GM06990 (cell line): ENCODE data around the gene GNAI3.

Experiments
- DNase-seq: peaks from one replicate; pipeline ENCODE4 v3.0.0-alpha.2; 2011; ENCODE audit not compliant: insufficient read length; ENCODE audit errors: extremely low read depth
- H3K27me3 ChIP-seq: replicated peaks from 2 replicates; pipeline ENCODE4 v1.6.0; 2011; ENCODE audit warnings: low read length; ENCODE audit not compliant: control insufficient read depth, insufficient read depth
- H3K36me3 ChIP-seq: 2 replicates; pipeline ENCODE4 v1.5.1; 2011; ENCODE audit warnings: low read length; ENCODE audit not compliant: control insufficient read depth, insufficient read depth
- H3K4me3 ChIP-seq: replicated peaks from 2 replicates; pipeline ENCODE4 v1.5.1; 2011; ENCODE audit warnings: low read depth, mild to moderate bottlenecking, control low read depth, low read length
- TF ChIP-seq, protein P1 (sequence below): IDR thresholded peaks from 2 replicates; pipeline ENCODE4 v1.5.1; 2011; ENCODE audit warnings: low read length, control low read depth, mild to moderate bottlenecking, inconsistent platforms; ENCODE audit not compliant: insufficient read depth, poor library complexity, severe bottlenecking

Gene GNAI3

DNA sequence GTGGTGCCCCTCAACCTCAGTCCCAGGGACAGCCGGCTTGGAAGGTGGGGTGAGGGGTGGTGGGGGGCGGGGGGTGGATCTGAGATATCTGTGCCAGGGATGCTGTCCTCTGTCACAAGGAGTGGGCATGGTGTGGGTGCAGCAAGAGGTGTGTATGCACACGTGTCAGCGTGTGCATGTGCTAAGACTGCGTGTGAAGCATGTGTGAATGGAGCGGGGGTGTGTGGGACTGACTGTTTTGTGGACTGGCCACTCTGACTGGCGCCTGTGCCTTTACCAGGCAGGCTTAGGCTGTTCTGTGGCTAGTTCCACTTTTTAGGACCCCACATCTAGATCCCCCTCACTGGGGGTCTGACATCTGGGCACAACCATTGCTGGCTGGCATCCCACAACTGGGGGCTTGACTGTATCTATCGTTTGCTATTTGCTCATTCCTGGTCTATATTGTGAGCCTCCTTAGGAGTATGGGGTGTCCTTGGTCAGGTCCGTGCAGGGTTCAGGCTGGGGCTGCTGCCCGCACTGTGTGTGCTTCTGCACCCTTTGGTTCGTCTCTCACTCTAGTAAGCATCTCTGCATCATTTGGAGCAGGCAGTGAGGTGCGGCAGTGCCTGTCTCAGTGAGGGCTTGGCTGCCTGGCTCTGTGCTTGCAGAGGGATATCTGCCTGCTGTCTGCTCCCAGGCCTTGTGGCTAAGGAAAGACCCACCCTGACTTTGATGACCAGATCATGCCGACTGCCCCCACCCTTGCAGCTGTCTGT, 73.1 kb downstream of the GNAI3 start:
- no peak for DNase-seq
- H3K36me3 ChIP-seq: peaks cover under 1% of the 10 kb centered on the region; the same call in 1 of the 2 replicates
- TF ChIP-seq, protein P1, sequence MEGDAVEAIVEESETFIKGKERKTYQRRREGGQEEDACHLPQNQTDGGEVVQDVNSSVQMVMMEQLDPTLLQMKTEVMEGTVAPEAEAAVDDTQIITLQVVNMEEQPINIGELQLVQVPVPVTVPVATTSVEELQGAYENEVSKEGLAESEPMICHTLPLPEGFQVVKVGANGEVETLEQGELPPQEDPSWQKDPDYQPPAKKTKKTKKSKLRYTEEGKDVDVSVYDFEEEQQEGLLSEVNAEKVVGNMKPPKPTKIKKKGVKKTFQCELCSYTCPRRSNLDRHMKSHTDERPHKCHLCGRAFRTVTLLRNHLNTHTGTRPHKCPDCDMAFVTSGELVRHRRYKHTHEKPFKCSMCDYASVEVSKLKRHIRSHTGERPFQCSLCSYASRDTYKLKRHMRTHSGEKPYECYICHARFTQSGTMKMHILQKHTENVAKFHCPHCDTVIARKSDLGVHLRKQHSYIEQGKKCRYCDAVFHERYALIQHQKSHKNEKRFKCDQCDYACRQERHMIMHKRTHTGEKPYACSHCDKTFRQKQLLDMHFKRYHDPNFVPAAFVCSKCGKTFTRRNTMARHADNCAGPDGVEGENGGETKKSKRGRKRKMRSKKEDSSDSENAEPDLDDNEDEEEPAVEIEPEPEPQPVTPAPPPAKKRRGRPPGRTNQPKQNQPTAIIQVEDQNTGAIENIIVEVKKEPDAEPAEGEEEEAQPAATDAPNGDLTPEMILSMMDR: no peak
- peak overlapping the region; percentile 73 for H3K4me3 ChIP-seq
- H3K27me3 ChIP-seq: no peaks in the 10 kb centered on the region

DNA sequence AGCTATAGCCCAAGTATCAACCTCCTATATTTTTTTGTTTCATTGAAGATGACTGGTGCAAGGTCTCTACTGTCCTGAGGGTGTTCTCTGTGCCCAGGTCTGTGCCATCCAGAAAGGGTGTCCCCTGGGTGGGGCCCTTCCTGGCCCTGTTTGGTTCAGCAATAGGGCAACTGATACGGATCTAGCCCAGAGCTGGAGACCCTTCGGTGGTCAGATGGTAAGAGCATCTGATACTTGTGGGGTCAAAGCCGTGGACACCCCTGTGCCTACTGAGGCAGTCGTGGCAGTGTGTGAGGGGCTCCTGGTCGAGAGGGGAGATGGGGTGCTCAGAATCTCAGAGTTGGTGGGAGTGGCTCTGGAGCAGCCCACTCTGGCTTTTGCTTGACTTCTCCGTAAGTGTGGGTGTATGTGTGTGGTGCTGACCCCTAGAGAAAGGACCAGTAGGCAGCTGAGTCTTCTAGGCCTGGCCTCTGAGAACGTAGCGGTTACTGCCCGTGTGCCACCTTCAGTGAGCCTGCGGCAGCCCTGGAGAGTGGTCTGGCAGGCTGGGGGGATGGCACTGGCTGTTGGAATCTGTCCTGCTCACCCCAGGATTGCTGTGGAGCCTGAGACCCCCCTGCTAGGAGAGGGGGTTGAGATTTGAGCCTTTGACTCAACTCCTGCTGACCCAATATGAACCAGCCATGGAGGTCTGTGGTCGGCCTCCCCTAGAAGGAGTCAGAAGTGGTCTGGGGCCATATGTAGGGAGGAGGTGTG, 73.9 kb downstream of the GNAI3 start:
- TF ChIP-seq, protein P1: no peak
- DNase-seq: no peak
- Histone ChIP-seq H3K27me3 (no peaks in the 10 kb centered on the region), H3K4me3 (no peak overlapping the region), H3K36me3 (peaks cover 6% of the 10 kb centered on the region; the same call in 1 of the 2 replicates)

DNA sequence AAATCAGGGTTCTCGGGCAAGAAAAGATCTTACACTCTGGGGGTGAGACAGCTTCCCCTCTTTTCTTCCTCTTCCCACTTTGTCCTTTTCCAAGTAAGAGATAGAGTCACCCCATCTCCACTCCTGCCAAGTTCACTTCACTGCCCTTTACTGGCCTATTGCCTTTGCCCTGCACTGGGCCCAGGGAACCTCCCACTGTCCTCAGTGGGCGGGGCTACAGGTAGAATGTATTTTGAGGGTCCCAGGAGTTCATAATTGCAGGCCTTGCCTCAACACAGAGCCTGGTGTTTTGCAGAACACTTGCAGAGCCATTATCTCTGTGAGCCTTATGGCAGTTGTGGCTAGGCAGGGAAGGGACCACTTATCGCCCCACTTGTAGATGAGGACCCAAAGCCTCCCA, 74.5 kb downstream of the GNAI3 start:
- no peak overlapping the region for H3K4me3 ChIP-seq
- no peaks in the 10 kb centered on the region for H3K27me3 ChIP-seq
- DNase-seq: no peak
- peaks cover 11% of the 10 kb centered on the region for H3K36me3 ChIP-seq
- TF ChIP-seq, protein P1: no peak

DNA sequence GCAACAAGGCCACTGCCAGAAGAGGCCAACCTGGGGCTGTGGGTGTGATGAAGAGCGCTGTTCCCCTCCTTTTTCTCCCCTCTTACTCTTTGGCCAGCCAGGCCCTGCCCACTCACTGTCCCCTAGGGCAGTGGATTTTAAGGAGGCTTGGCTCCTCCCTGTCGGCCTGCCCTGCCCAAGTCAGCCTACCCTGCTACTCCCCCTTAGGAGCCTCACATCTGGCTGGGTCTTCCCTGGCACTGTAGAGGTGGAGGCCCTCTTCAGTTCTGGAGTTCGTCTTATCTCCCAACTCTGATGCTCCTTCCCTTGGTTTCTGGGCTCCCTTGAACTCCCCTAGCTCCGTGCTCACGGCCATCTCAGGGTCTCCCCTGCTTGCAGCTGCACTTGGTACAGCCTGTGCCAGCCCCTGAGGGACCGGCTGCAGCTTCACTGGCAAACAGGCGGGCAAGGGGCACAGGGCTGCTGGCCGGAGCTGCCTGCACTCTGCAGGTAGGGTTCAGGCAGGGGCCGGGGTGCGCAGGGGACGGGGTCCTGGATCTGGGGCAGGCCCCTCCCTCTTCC, 75.3 kb downstream of the GNAI3 start:
- H3K36me3 ChIP-seq: peaks cover 15% of the 10 kb centered on the region

DNA sequence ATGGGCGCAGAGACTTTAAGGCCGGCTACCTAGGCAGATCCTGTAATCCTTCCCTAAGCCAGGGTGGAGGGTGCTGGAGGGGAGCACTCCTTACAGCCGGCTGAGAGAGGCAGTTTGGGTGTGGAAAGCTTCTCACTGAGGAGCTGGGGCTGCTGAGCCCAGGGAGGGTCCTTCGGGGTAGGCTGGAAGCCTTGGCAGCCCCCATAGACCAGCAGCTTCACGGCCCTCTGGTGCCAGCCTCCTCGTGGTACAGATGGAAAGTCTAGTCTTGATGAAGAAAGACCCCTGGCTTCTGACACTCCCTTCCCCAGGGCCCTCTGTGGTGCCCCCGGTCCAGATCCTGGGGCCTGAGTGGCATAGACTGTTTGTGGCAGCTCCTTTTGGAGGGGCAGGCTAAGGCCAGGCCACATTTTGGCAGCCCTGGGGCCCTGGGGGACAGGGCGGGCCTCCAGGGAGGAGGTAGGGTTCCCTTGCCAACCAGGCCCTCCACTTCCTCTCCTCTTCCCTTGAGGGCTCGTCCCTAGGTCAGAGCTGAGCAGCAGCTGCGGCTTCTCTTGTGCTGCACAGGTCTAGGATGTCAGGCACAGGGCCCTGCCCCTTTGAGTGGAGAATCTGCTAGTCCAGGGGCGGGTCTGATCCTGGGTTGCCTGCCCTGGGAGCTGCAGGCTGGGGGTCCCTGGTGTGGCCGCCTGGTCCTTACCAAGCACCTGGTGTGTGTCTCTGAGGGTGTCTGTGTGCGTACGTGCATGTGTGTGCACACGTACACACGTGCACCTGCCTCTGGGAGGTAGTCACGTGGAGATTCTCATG, 76.0 kb downstream of the GNAI3 start:
- TF ChIP-seq, protein P1: no peak
- Histone ChIP-seq H3K27me3 (no peaks in the 10 kb centered on the region), H3K4me3 (no peak overlapping the region), H3K36me3 (peaks cover 22% of the 10 kb centered on the region)
- no peak for DNase-seq

More for the DNA sequence above, 75.3 kb downstream of the GNAI3 start:
- H3K27me3 ChIP-seq: no peaks in the 10 kb centered on the region
- TF ChIP-seq, protein P1: no peak
- DNase-seq: no peak
- H3K4me3 ChIP-seq: no peak overlapping the region
